Prostate gland (tissue), 2 donors: ENCODE data around the gene A3GALT2. TPM values are rescaled to one million over a fixed set of nuclear protein-coding genes. Genes with fewer than 3 reads are reported as not detected.

Experiments
- DNase-seq: peaks from one replicate; pipeline ENCODE4 v3.0.0-alpha.2; 2019; ENCODE audit warnings: low spot score
- H3K27ac ChIP-seq, 2 donors: fragments of 200-600 bp; sonication (generic); 2 replicates each; pipeline ENCODE4 v1.5.1; 2017 to 2019
- H3K27me3 ChIP-seq: fragments of 200-600 bp; sonication (generic); replicated peaks from 2 replicates; pipeline ENCODE4 v1.5.1; 2019; ENCODE audit not compliant: insufficient read depth
- H3K36me3 ChIP-seq, 2 donors: fragments of 200-600 bp; sonication (generic); 1 replicate in 1 of 2; 2 replicates in 1 of 2; pipeline versions ENCODE4 v1.5.1 to v1.8.1; 2017 to 2019
- H3K4me1 ChIP-seq: fragments of 200-600 bp; sonication (generic); replicated peaks from 2 replicates; pipeline ENCODE4 v1.5.1; 2019
- H3K4me3 ChIP-seq, 2 donors: fragments of 200-600 bp; sonication (generic); 2 replicates each; pipeline ENCODE4 v1.5.1; 2017 to 2019
- H3K9me3 ChIP-seq: fragments of 200-600 bp; sonication (generic); 2 replicates; pipeline ENCODE4 v1.5.1; 2017
- CTCF ChIP-seq, 4 experiments: fragments of 200-600 bp in 2 of 4; fragments of 450-650 bp in 2 of 4; sonication (generic) in 2 of 4; IDR thresholded peaks; 1 replicate in 3 of 4; 2 replicates in 1 of 4; pipeline ENCODE4 v1.5.1; 2016 to 2019; ENCODE audit warnings: antibody characterized with exemption in 4 of 4, mild to moderate bottlenecking in 2 of 4, moderate library complexity in 2 of 4
- POLR2A ChIP-seq: fragments of 450-650 bp; IDR thresholded peaks from one replicate; pipeline ENCODE4 v1.6.1; 2016; ENCODE audit warnings: antibody characterized with exemption, mild to moderate bottlenecking
- POLR2AphosphoS5 ChIP-seq: sonication (generic); formaldehyde crosslinking; IDR thresholded peaks from one replicate; pipeline ENCODE4 v1.6.1; 2017; ENCODE audit warnings: antibody characterized with exemption
- WGBS: methylation state at CpG from one replicate; pipeline ENCODE4 v1.1.5; 2018; 5-methylcytosine and 5-hydroxymethylcytosine counted together
- intact Hi-C: fragments of 100-400 bp; cut with DNase I; formaldehyde crosslinking; loops from one replicate; pipeline ENCODE4 v1.14.2; 2022
- total RNA-seq, 2 donors: library from RNA; depleted of rRNA; stranded (reverse); fragments of >200 nt; gene quantifications; one replicate each; pipeline ENCODE4 v1.1.0, GENCODE V29; 2016

The A3GALT2 gene
- total RNA-seq, 2 donors from 2014 or later = 0.46 TPM; not detected in 1

- DNase-seq = no peak
- intact Hi-C loops = no loop called here
- Histone ChIP-seq H3K27ac (no peak overlapping the region), H3K27me3 (no peaks in the 10 kb centered on the region), H3K4me1 (no peaks in the 10 kb centered on the region), H3K9me3 (no peaks in the 10 kb centered on the region), H3K36me3 (no peaks in the 10 kb centered on the region), H3K4me3 (no peak overlapping the region)
- TF ChIP-seq POLR2A (no peak), POLR2AphosphoS5 (no peak), CTCF (IDR thresholded peaks at IDR 0.05) (no peak)
- 73% methylated on average over 5 of the region's 5 CpGs for WGBS
Observed at GRCh38 chr1:33267468-33268205, 53.3 kb downstream of the A3GALT2 start.

GRCh38 chr1:33266766-33267165 is 54.1 kb downstream of the A3GALT2 start:
- Histone ChIP-seq H3K4me3 (no peak overlapping the region), H3K27me3 (no peaks in the 10 kb centered on the region), H3K27ac (no peak overlapping the region), H3K36me3 (no peaks in the 10 kb centered on the region), H3K9me3 (no peaks in the 10 kb centered on the region), H3K4me1 (no peaks in the 10 kb centered on the region)
- no peak for TF ChIP-seq CTCF (IDR thresholded peaks at IDR 0.05)
- no peak for TF ChIP-seq POLR2AphosphoS5
- no peak for TF ChIP-seq POLR2A
- intact Hi-C loops = no loop called here
- 88% methylated on average over 6 of the region's 6 CpGs for WGBS
- no peak for DNase-seq

DNA sequence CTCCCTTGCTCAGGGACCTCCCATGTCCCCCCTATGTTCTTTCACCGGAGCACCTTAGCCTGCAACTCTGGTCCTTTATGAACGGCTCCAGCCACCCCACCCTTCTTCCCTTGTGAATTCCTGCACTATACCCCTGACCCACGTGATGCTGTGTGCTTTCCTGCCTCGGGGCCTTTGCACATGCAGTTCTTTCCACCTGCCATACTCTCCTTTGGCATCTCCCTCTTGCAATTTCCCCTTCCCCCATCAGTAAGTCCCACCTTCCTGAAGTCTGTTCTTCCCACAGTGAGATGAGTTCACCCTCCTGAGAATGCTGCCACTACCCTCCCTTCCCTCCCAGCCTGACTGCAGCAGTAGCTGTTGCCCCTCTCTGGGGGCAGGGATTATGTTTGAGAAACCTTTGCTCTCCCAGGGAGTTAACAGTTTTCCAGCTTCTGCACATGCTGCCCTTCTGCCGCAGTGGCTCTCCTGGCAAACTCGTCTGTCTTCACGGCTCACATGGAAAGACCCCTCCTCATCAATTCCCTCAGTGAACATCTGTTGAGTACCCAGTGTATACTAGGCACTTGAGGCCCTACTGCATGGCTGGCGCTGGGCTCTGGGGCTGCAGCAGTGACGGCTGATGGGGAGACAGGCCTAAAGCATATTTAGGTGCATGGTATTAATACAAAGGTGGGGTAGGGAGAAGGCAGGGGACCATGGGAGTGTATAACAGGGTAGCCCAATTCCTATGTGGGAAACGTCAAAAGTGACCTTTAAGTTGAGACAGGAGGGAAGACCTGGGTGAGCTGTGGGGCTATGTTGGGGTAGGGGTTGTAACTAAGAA is 54.9 kb downstream of the A3GALT2 start:
- H3K36me3 ChIP-seq = no peaks in the 10 kb centered on the region
- no peak overlapping the region for H3K4me3 ChIP-seq
- H3K27me3 ChIP-seq = no peaks in the 10 kb centered on the region
- no peak for DNase-seq
- WGBS = 76% methylated on average over 10 of the region's 10 CpGs
- no peaks in the 10 kb centered on the region for H3K4me1 ChIP-seq
- no peak overlapping the region for H3K27ac ChIP-seq
- TF ChIP-seq POLR2A (no peak), POLR2AphosphoS5 (no peak), CTCF (IDR thresholded peaks at IDR 0.05) (no peak)
- no peaks in the 10 kb centered on the region for H3K9me3 ChIP-seq
- intact Hi-C loops = no loop called here

DNA sequence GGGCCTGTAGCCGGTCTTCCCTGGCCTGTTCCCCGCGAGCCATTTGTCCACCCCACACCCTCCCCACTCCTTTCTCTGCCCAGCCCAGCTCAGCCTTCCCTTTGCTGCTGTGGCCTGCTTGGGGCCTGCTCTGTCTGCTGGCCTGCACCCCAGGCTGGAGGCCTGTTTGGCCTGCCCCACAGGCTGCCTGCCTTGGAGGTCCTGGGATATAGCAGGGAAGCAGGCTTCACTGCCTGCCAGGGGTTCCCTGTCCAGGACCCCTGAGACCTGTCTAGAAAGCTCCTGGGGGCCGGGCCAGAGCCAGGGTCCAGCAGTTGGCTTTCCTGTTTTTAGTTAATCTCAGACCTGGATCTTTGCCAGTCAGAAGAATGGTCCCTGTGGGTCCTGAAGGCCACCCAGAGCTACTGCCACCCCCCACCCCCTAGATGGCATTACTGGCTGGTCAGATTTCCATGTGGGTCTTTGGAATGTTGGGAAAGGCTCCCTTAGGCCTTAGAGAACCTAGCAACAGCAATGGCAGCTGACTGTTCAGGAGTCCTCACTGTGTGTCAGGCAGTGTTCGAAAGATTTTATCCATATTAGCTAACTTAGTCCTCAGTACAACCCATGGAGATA is 56.9 kb downstream of the A3GALT2 start:
- no peak for TF ChIP-seq POLR2AphosphoS5
- TF ChIP-seq POLR2A = no peak
- TF ChIP-seq CTCF (IDR thresholded peaks at IDR 0.05) = no peak
- Histone ChIP-seq H3K4me1 (no peaks in the 10 kb centered on the region), H3K27ac (no peak overlapping the region), H3K4me3 (no peak overlapping the region), H3K36me3 (no peaks in the 10 kb centered on the region), H3K27me3 (no peaks in the 10 kb centered on the region), H3K9me3 (no peaks in the 10 kb centered on the region)
- 82% methylated on average over 5 of the region's 5 CpGs for WGBS
- no peak for DNase-seq
- intact Hi-C loops = no loop called here
